ENCODE measurements around the gene TOX4. TPM values are rescaled to one million over a fixed set of nuclear protein-coding genes. Genes with fewer than 3 reads are reported as not detected.

Gene TOX4
- total RNA-seq, 1 experiment from 2014 or later: 23.2 TPM

- 0 out of 2 replicates have a peak, but pooled peaks cover 3% of the 10 kb centered on the region for H3K27me3 ChIP-seq (replicated peaks)
- peaks cover 13% of the 10 kb centered on the region for H3K36me3 ChIP-seq
- H3K4me1 ChIP-seq (replicated peaks): peaks cover 5% of the 10 kb centered on the region
- no peaks in the 10 kb centered on the region for H3K9me3 ChIP-seq (replicated peaks)
- no peak for DNase-seq (ENCODE audit: low read depth in 1 of 2, low spot score in 2 of 2)
- no peak overlapping the region for H3K4me3 ChIP-seq
- H3K27ac ChIP-seq: no peak overlapping the region
Measured at GRCh38 chr14:21514341-21514740, 37.3 kb downstream of the TOX4 start.

- Histone ChIP-seq H3K36me3 (no peaks in the 10 kb centered on the region), H3K4me1 (replicated peaks) (no peaks in the 10 kb centered on the region), H3K4me3 (no peak overlapping the region), H3K27me3 (replicated peaks) (0 out of 2 replicates have a peak, but pooled peaks cover 2% of the 10 kb centered on the region), H3K9me3 (replicated peaks) (no peaks in the 10 kb centered on the region), H3K27ac (no peak overlapping the region)
- DNase-seq (ENCODE audit: low read depth in 1 of 2, low spot score in 2 of 2): no peak
Measured at GRCh38 chr14:21518725-21519124, 41.7 kb downstream of the TOX4 start.

- no peak for DNase-seq (ENCODE audit: low read depth in 1 of 2, low spot score in 2 of 2)
- Histone ChIP-seq H3K9me3 (replicated peaks) (no peaks in the 10 kb centered on the region), H3K27me3 (replicated peaks) (no peaks in the 10 kb centered on the region), H3K4me1 (replicated peaks) (no peaks in the 10 kb centered on the region), H3K36me3 (no peaks in the 10 kb centered on the region), H3K27ac (no peak overlapping the region), H3K4me3 (no peak overlapping the region)
Measured at GRCh38 chr14:21520767-21521166, 43.8 kb downstream of the TOX4 start.

- H3K36me3 ChIP-seq: no peaks in the 10 kb centered on the region
- no peak for DNase-seq (ENCODE audit: low read depth in 1 of 2, low spot score in 2 of 2)
- H3K9me3 ChIP-seq (replicated peaks): no peaks in the 10 kb centered on the region
- no peaks in the 10 kb centered on the region for H3K4me1 ChIP-seq (replicated peaks)
- no peak overlapping the region for H3K4me3 ChIP-seq
- H3K27me3 ChIP-seq (replicated peaks): no peaks in the 10 kb centered on the region
- H3K27ac ChIP-seq: no peak overlapping the region
Measured at GRCh38 chr14:21521501-21521900, 44.5 kb downstream of the TOX4 start.

GRCh38 chr14:21523203-21523602 lies 46.2 kb downstream of the TOX4 start:
- no peaks in the 10 kb centered on the region for H3K4me1 ChIP-seq (replicated peaks)
- no peak overlapping the region for H3K4me3 ChIP-seq
- H3K36me3 ChIP-seq: no peaks in the 10 kb centered on the region
- H3K27me3 ChIP-seq (replicated peaks): no peaks in the 10 kb centered on the region; the same call in 1 of the 2 replicates
- no peak overlapping the region for H3K27ac ChIP-seq
- H3K9me3 ChIP-seq (replicated peaks): no peaks in the 10 kb centered on the region
- DNase-seq (ENCODE audit: low read depth in 1 of 2, low spot score in 2 of 2): no peak

GRCh38 chr14:21524575-21525490 lies 47.8 kb downstream of the TOX4 start:
- H3K36me3 ChIP-seq: no peaks in the 10 kb centered on the region
- DNase-seq (ENCODE audit: low read depth in 1 of 2, low spot score in 2 of 2): no peak
- peaks cover 3% of the 10 kb centered on the region; the same call in 1 of the 2 replicates for H3K27me3 ChIP-seq (replicated peaks)
- no peak overlapping the region for H3K27ac ChIP-seq
- no peak overlapping the region for H3K4me3 ChIP-seq
- no peaks in the 10 kb centered on the region for H3K9me3 ChIP-seq (replicated peaks)
- H3K4me1 ChIP-seq (replicated peaks): no peaks in the 10 kb centered on the region

- H3K4me1 ChIP-seq (replicated peaks): no peaks in the 10 kb centered on the region
- H3K4me3 ChIP-seq: no peak overlapping the region
- no peaks in the 10 kb centered on the region for H3K9me3 ChIP-seq (replicated peaks)
- H3K27me3 ChIP-seq (replicated peaks): peaks cover 3% of the 10 kb centered on the region; the same call in 1 of the 2 replicates
- no peaks in the 10 kb centered on the region for H3K36me3 ChIP-seq
- no peak for DNase-seq (ENCODE audit: low read depth in 1 of 2, low spot score in 2 of 2)
- H3K27ac ChIP-seq: no peak overlapping the region
Measured at GRCh38 chr14:21525571-21525961, 48.6 kb downstream of the TOX4 start.

GRCh38 chr14:21525962-21526671 lies 49.1 kb downstream of the TOX4 start, which contains the start of gene SALL2:
Gene SALL2 (minus strand): TSS chr14:21526346. CDS start chr14:21526127, 219 bp downstream.
- no peak for DNase-seq (ENCODE audit: low read depth in 1 of 2, low spot score in 2 of 2)
- peaks cover 3% of the 10 kb centered on the region for H3K27me3 ChIP-seq (replicated peaks)
- H3K36me3 ChIP-seq: no peaks in the 10 kb centered on the region
- no peaks in the 10 kb centered on the region for H3K4me1 ChIP-seq (replicated peaks)
- no peaks in the 10 kb centered on the region for H3K9me3 ChIP-seq (replicated peaks)
- no peak within 1 kb of the TSS for H3K27ac ChIP-seq
- H3K4me3 ChIP-seq: peak within 1 kb of the TSS; percentile 22

GRCh38 chr14:21526672-21527317 lies 49.8 kb downstream of the TOX4 start:
- no peak overlapping the region for H3K27ac ChIP-seq
- no peak for DNase-seq (ENCODE audit: low read depth in 1 of 2, low spot score in 2 of 2)
- peaks cover 3% of the 10 kb centered on the region for H3K27me3 ChIP-seq (replicated peaks)
- H3K4me3 ChIP-seq: no peak overlapping the region
- no peaks in the 10 kb centered on the region for H3K4me1 ChIP-seq (replicated peaks)
- H3K36me3 ChIP-seq: no peaks in the 10 kb centered on the region
- H3K9me3 ChIP-seq (replicated peaks): no peaks in the 10 kb centered on the region

GRCh38 chr14:21527318-21527679 lies 50.3 kb downstream of the TOX4 start:
- Histone ChIP-seq H3K27ac (no peak overlapping the region), H3K27me3 (replicated peaks) (peaks cover 6% of the 10 kb centered on the region), H3K4me1 (replicated peaks) (no peaks in the 10 kb centered on the region), H3K4me3 (no peak overlapping the region), H3K36me3 (no peaks in the 10 kb centered on the region), H3K9me3 (replicated peaks) (no peaks in the 10 kb centered on the region)
- no peak for DNase-seq (ENCODE audit: low read depth in 1 of 2, low spot score in 2 of 2)

GRCh38 chr14:21528381-21529348 lies 51.7 kb downstream of the TOX4 start:
- no peak for DNase-seq (ENCODE audit: low read depth in 1 of 2, low spot score in 2 of 2)

GRCh38 chr14:21529515-21529914 lies 52.5 kb downstream of the TOX4 start:
- no peak overlapping the region for H3K27ac ChIP-seq
- DNase-seq (ENCODE audit: low read depth in 1 of 2, low spot score in 2 of 2): no peak
- H3K4me3 ChIP-seq: no peak overlapping the region
- H3K9me3 ChIP-seq (replicated peaks): no peaks in the 10 kb centered on the region
- H3K36me3 ChIP-seq: no peaks in the 10 kb centered on the region
- H3K27me3 ChIP-seq (replicated peaks): peaks cover 15% of the 10 kb centered on the region
- no peaks in the 10 kb centered on the region for H3K4me1 ChIP-seq (replicated peaks)

More at GRCh38 chr14:21528381-21529348, 51.7 kb downstream of the TOX4 start:
- H3K4me3 ChIP-seq: no peak overlapping the region
- H3K27me3 ChIP-seq (replicated peaks): peaks cover 7% of the 10 kb centered on the region
- no peaks in the 10 kb centered on the region for H3K9me3 ChIP-seq (replicated peaks)
- H3K27ac ChIP-seq: no peak overlapping the region
- no peaks in the 10 kb centered on the region for H3K4me1 ChIP-seq (replicated peaks)
- H3K36me3 ChIP-seq: no peaks in the 10 kb centered on the region

GRCh38 chr14:21533294-21533693 lies 56.3 kb downstream of the TOX4 start:
- no peak overlapping the region for H3K4me3 ChIP-seq
- H3K9me3 ChIP-seq (replicated peaks): no peaks in the 10 kb centered on the region
- no peak for DNase-seq (ENCODE audit: low read depth in 1 of 2, low spot score in 2 of 2)
- H3K27ac ChIP-seq: no peak overlapping the region
- H3K27me3 ChIP-seq (replicated peaks): peaks cover 46% of the 10 kb centered on the region
- no peaks in the 10 kb centered on the region for H3K4me1 ChIP-seq (replicated peaks)
- no peaks in the 10 kb centered on the region for H3K36me3 ChIP-seq
